HG03103 (cell line): ENCODE results near the gene FAM221B.
A peak's percentile ranks its signal among the peaks of the same experiment; 100 is the strongest.

Experiments
- ATAC-seq: cut with Tn5 transposase; IDR thresholded peaks from one replicate; pipeline ENCODE4 v1.9.1; 2021; ENCODE audit warnings: low read depth; ENCODE audit not compliant: unreplicated experiment

The FAM221B gene

DNA sequence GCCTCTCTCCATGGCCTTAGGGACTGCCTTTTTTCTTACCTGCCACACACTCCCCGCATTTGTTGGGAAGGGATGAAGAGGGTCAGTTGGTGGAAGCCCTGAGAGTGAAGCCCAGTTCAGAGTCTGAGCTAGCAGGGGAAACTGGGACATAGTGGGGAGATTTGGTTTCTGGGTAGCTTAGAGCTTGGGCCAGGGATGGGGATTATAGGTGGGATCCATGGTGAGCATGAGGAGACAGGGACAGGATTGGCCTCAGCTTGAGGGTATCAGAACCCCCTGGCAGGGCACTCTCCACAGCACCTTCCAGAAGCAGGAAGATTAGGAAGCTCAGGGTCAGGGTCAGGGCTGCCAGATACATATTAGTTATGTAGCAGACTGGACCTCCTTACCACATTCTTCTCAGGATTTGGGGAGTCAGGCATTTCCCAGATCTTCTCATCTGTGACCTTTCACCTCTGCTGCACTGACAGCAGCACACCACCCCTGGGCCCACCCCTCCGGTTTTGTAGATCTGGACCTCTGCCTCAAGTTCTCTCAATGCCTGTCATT lies 23.8 kb upstream of the FAM221B start:
- ATAC-seq = no peak

- ATAC-seq = peak; percentile 77
Observed at GRCh38 chr9:35847792-35848572, 19.4 kb upstream of the FAM221B start.

DNA sequence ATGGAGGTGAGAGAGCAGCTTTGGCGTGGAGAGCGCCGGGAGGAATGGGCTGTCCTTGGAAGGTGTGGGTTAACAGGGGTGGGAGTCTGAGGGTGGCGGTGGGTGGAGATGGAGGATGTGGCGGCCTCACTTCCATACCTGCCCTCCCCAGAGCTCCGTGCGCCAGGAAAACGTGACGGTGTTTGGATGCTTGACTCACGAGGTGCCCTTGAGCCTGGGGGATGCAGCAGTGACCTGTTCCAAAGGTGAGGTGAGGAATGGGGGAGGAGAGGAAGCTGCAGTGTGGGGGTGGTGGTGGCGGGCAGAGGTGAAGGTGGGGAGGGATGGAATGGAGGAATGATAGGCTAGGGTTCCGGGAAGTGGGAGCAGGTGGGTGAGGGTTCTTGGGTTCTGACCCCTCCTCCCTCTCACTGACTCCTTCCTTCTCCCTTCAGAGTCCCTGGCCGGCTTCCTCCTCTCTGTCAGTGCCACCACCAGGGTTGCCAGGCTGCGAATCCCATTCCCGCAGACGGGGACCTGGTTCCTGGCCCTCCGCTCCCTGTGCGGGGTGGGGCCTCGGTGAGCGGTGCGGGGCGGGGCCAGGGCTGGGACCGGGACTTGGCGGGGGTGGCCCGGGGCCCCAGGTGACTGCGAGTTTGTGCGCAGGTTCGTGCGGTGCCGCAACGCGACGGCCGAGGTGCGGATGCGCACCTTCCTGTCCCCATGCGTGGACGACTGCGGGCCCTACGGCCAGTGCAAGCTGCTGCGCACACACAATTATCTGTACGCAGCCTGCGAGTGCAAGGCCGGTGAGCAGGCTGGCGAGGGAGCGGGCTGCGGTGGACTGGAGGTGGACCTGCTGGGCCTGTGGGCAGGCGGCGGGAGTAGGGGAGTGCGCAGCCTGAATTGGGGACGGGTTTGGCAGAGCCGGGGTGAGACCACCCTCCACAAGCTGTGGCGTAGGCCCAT lies 17.6 kb upstream of the FAM221B start:
- no peak for ATAC-seq

GRCh38 chr9:35844628-35845270 lies 16.2 kb upstream of the FAM221B start:
- ATAC-seq = no peak

DNA sequence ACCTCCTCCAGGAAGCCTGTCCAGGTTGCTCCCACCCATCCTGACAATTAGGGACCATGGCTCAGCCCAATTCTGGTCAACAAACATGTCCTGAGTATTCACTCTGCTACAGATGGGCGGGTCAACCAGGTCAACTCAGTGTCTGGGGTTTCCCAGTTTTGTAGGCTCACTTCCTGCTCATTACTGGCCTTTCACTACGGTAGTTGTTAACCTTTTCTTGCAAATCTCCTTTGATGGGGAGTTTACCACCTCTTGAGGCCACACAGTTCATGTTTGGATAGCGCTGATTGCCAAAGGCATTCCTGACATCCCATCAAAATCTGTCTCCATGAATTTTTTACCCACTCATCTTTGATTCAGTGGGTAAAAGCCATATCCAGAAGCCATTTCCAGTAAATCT lies 14.3 kb upstream of the FAM221B start:
- ATAC-seq = no peak

GRCh38 chr9:35842020-35842745 lies 13.7 kb upstream of the FAM221B start:
- no peak for ATAC-seq

DNA sequence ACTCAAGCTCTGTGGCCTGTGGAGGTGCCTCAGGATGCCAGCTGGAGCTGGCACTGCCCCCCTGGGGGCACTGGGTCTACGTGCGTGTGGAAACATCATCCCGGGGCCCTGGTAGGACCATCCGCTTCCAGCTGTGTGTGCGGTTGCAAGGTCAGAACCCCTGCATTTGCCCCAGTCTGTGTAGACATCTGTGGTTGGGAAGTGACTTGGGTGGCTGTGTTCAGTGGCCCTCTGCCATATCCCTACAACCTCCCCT lies 13.0 kb upstream of the FAM221B start:
- ATAC-seq = no peak

GRCh38 chr9:35840881-35841644 lies 12.5 kb upstream of the FAM221B start:
- no peak for ATAC-seq

- no peak for ATAC-seq
Observed at GRCh38 chr9:35839926-35840325, 11.4 kb upstream of the FAM221B start.

- no peak for ATAC-seq
Observed at GRCh38 chr9:35836595-35836994, 8.1 kb upstream of the FAM221B start.

DNA sequence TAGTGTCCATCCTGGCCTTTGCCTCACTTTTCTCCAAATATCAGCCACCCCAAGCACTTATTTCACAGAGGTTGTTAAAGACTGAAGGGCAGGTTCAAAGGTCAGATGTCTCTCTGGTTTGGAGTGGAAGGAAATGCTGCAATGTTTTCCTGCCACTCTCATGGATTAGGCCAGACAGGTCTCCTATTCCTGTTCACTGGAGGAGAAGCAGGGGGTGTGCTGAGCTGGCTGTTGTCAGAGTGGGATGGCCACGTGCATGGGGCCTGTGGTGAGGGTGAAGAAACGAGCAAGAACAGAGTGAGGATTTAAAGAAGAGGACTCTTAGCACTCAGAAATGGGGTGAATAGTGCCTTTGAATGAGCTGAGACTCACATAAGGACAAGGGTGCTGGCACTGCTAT lies 7.2 kb upstream of the FAM221B start:
- ATAC-seq = no peak

DNA sequence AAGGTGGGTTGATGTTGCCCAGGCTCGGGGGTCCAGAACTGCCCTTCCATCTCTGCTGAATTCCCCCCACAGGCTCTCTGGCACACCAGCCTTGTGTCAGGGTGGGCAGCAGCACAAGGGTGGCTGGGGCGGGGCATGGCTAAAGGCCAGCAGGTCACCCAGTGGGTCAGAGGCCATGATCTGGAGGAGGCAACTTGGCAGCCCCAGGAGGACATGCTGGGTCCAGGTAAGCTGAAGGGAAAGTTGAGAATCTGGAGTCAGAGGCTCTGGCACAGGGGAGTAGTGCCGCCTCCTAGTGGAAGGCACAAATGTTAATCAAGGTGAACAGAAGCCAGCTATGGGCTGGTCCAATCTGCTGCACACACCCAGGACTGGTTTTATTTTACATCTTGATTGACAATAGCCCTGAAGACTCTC lies 6.7 kb upstream of the FAM221B start:
- ATAC-seq = no peak

DNA sequence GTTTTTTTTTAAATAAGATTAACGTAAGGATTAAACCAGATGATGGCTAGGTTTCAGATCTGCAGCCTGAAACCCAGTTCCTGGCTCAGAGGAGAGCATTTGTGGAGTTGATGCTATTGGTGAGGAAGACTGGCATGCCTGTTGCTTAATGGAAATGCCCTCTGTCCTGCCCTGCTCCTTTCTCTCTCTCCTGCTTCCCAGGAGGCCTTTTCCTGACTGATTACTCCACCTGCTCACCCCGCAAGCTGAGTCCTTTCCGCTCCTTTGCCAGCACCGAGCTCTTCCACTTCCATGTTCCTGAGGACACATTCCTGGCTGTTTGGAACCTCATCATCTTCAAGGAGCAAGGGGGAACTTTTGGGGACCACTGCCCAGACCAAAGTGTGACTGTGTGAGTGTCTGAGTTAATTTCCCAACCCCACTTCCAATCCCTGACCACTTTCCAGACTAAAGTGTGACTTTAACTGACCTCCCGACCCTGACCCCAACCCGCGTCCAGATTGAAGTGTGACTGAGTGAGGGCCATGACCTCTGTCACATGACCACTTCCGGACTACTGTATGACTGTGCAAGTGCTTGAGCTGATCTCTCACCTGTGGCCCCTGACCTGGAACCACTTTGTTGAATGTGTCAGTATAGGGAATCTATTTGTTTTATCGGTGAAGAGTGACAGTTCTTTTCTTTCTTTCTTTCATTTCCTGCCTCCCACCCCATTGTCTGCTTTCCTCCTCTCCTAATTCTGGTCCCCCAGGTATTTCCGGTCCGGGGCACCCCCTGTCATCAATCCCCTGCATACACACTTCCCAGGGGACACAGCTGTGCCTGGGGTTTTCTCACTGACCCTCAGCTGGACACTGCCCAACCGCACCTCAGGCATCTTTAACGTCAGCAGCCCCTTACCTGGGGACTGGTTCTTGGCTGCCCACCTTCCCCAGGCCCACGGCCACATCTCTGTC lies 6.0 kb upstream of the FAM221B start:
- no peak for ATAC-seq

DNA sequence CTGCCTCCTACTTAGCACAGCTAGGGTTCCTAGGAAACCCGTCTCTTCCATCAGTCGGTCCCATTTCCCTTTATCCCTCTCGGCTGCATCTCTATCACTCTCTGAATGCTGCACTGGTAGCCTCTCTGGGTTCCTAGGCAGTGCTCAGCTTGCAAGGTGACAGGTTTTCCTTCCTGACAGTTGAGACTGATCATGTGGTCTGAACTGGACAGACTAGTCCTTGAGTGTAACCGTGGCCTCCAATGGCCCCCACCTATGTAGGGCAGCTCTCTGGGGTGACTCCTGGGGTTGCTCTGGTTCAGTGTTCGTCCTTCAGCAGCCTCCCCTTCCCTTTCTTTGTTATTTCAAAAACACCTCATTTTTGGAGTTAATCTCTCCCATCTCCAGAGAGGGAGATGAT lies 4.3 kb upstream of the FAM221B start:
- no peak for ATAC-seq

- ATAC-seq = no peak
Observed at GRCh38 chr9:35831040-35831439, 2.5 kb upstream of the FAM221B start.

DNA sequence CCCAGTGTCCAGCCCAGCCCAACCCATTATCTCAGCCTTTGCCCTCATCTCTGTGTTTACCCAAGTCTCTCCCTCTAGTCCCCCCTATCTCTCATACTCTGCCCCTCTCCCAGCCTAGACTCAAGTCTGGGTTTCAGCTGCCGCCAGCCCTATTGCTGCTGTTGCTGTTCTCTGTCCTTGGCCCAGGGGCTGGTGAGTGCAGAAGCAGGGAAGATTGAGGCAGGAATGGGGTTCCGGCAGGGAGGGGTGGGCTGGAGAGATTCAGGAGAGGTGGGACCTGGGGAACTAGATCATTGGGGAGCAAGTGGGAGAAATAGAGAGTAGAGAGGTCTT lies 1.2 kb upstream of the FAM221B start:
- no peak for ATAC-seq

DNA sequence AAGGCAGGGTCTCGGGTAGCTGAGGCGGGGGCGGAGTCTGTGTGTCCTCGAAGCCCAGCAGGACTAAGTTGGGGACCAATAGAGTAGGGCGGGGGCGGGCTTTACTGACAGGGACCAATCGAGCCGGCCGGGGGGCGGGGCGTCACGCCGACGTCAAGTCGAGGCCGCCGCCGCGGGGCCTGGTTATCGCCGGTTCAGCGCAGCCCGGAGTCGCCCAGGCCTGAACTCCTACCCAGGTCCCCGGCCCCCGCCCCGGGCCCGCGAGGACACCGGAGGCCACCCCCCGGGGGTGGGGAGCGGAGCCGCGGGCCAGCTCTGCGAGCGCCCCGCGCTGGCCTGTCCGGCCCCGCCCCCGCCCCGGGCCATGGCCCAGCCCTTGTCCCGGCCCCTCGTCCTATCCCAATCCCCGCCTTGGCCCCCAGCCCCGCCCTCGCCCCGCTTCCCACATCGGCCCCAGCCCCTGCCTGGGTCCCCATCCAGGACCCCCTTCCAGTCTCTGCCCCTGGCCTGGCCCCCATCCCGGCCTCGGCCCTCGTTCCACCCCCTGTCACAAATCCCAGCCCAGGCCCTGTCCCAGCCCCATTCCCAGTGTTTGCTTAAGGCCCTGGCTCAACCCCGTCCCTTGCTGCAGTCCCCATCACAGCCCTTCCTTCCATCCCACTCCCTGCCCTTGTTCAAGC lies 692 bp upstream of the FAM221B start, which contains the start of gene TMEM8B:
Gene TMEM8B, plus strand, starts transcription at position 145 of the 680 bp plus-strand sequence. Its CDS starts 220 bp downstream, at position 365.
- peak; percentile 71 for ATAC-seq

DNA sequence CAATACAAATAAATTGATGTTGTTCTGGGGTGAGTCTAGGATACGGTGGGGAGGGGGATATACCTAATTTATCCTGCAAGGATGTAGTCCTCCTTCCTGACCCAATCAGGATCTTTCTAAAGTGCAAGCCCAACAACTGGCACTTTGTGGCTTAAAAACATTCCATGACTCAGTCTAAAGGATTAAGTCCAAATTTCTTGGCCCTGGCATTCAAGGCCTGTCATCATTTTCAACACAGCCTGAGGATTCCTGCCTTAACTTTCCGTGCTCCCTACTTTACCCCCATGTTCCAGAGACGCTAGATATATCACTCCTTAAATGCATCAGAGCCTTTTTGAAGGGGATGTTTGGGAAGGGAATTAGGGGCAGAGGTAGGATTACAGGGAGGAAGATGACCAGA lies 1.0 kb downstream of the FAM221B start:
- ATAC-seq = no peak
